ENCODE results near the gene ASCC3. TPM values are rescaled to one million over a fixed set of nuclear protein-coding genes. Genes with fewer than 3 reads are reported as not detected.
A peak's percentile ranks its signal among the peaks of the same experiment; 100 is the strongest.

ASCC3 gene
- polyA plus RNA-seq, 3 donors from 2014 or later = 9.3 to 30.9 (median 17.7) TPM

DNA sequence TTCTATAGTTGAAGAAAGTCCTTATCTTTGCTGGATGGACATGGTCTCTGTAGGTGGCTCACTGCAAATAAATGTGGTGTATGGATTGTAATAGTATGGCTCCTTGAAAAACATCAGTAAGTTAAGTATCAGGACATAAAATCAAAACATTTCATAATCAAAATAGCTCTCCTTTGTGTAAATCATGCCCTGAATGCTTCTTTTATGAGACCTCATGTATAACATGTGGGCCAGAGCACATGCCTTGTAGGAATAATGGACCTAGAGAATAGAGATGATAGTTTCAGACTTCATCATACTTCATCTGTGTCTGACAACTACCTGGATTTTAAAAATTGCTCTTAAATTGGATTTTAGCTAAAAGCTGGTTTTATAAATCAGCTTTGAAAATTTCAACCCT is 159.9 kb downstream of the ASCC3 start:
- peaks cover 4 to 16% (median 9%) of the 10 kb centered on the region in 3 donors for H3K36me3 Mint-ChIP-seq
- H3K4me3 Mint-ChIP-seq = no peak overlapping the region
- no peaks in the 10 kb centered on the region for H3K27me3 Mint-ChIP-seq (ENCODE audit: low read depth in 3 of 3)
- peak overlapping the region in 1 of 6 donors; percentile 17 for H3K27ac Mint-ChIP-seq
- H3K9me3 Mint-ChIP-seq = no peaks in the 10 kb centered on the region
- H3K4me1 Mint-ChIP-seq = peaks cover 6 to 16% of the 10 kb centered on the region in 2 donors
- DNase-seq = no peak

GRCh38 chr6:100719883-100720682 is 161.0 kb downstream of the ASCC3 start:
- Mint-ChIP-seq H3K27me3 (ENCODE audit: low read depth in 3 of 3) (no peaks in the 10 kb centered on the region), H3K36me3 (peaks cover 4 to 16% (median 9%) of the 10 kb centered on the region in 3 donors), H3K4me1 (peaks cover 6 to 16% of the 10 kb centered on the region in 2 donors), H3K27ac (peak overlapping the region in 5 of 6 donors; percentile 4 to 77 (median 39)), H3K9me3 (no peaks in the 10 kb centered on the region), H3K4me3 (peak overlapping the region in 4 of 5 donors; percentile 55 to 80 (median 60))
- DNase-seq = peak in 1 of 3 donors; percentile 12

GRCh38 chr6:100712997-100713396 is 168.1 kb downstream of the ASCC3 start:
- no peak for DNase-seq
- Mint-ChIP-seq H3K4me3 (no peak overlapping the region), H3K4me1 (no peaks in the 10 kb centered on the region), H3K9me3 (no peaks in the 10 kb centered on the region), H3K27ac (no peak overlapping the region), H3K36me3 (peaks cover 4 to 17% (median 6%) of the 10 kb centered on the region in 3 donors), H3K27me3 (ENCODE audit: low read depth in 3 of 3) (peaks cover 0 to 3% (median 0%) of the 10 kb centered on the region in 3 donors)

GRCh38 chr6:100706491-100706890 is 174.6 kb downstream of the ASCC3 start:
- peaks cover 0 to 4% (median 0%) of the 10 kb centered on the region in 3 donors for H3K27me3 Mint-ChIP-seq (ENCODE audit: low read depth in 3 of 3)
- no peaks in the 10 kb centered on the region for H3K9me3 Mint-ChIP-seq
- H3K4me1 Mint-ChIP-seq = no peaks in the 10 kb centered on the region
- no peak overlapping the region for H3K27ac Mint-ChIP-seq
- no peak overlapping the region for H3K4me3 Mint-ChIP-seq
- H3K36me3 Mint-ChIP-seq = peaks cover 10 to 11% (median 10%) of the 10 kb centered on the region in 3 donors
- no peak for DNase-seq

- no peak for DNase-seq
- Mint-ChIP-seq H3K27me3 (ENCODE audit: low read depth in 3 of 3) (peaks cover 0 to 3% (median 0%) of the 10 kb centered on the region in 3 donors), H3K27ac (no peak overlapping the region), H3K4me3 (no peak overlapping the region), H3K9me3 (no peaks in the 10 kb centered on the region), H3K4me1 (no peaks in the 10 kb centered on the region), H3K36me3 (peaks cover 14 to 15% (median 14%) of the 10 kb centered on the region in 3 donors)
Observed at GRCh38 chr6:100704961-100705360, 176.2 kb downstream of the ASCC3 start.

GRCh38 chr6:100701728-100702127 is 179.4 kb downstream of the ASCC3 start:
- Mint-ChIP-seq H3K9me3 (peaks cover 0 to 5% (median 0%) of the 10 kb centered on the region in 6 donors), H3K4me1 (no peaks in the 10 kb centered on the region), H3K27ac (no peak overlapping the region), H3K27me3 (ENCODE audit: low read depth in 3 of 3) (peaks cover 0 to 1% (median 0%) of the 10 kb centered on the region in 3 donors), H3K4me3 (no peak overlapping the region), H3K36me3 (peaks cover 23 to 27% (median 23%) of the 10 kb centered on the region in 3 donors)
- no peak for DNase-seq

DNA sequence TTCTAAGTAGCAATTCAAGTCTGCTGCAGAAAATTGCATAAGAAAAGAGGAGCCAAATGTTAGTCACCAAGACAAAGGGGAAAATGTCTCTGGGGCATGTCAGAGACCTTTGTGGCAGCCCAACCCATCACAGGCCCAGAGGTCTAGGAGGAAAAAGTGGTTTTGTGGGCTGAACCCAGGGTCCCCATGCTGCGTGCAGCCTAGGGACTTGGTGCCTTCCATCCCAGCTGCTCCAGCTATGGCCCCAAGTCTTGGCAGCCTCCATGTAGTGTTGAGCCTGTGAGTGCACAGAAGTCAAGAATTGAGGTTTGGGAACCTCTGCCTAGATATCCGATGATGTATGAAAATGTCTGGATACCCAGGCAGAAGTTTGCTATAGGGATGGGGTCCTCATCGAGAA is 181.1 kb downstream of the ASCC3 start:
- H3K9me3 Mint-ChIP-seq = peaks cover 0 to 5% (median 0%) of the 10 kb centered on the region in 6 donors
- H3K4me1 Mint-ChIP-seq = no peaks in the 10 kb centered on the region
- H3K36me3 Mint-ChIP-seq = peaks cover 23 to 27% (median 23%) of the 10 kb centered on the region in 3 donors
- no peak overlapping the region for H3K27ac Mint-ChIP-seq
- H3K4me3 Mint-ChIP-seq = no peak overlapping the region
- no peak for DNase-seq
- peaks cover 0 to 1% (median 0%) of the 10 kb centered on the region in 3 donors for H3K27me3 Mint-ChIP-seq (ENCODE audit: low read depth in 3 of 3)

GRCh38 chr6:100695445-100695844 is 185.7 kb downstream of the ASCC3 start:
- Mint-ChIP-seq H3K9me3 (peaks cover 0 to 5% (median 0%) of the 10 kb centered on the region in 6 donors), H3K27ac (no peak overlapping the region), H3K4me1 (no peaks in the 10 kb centered on the region), H3K4me3 (no peak overlapping the region), H3K36me3 (peaks cover 9 to 12% (median 9%) of the 10 kb centered on the region in 3 donors), H3K27me3 (ENCODE audit: low read depth in 3 of 3) (no peaks in the 10 kb centered on the region)
- DNase-seq = no peak

DNA sequence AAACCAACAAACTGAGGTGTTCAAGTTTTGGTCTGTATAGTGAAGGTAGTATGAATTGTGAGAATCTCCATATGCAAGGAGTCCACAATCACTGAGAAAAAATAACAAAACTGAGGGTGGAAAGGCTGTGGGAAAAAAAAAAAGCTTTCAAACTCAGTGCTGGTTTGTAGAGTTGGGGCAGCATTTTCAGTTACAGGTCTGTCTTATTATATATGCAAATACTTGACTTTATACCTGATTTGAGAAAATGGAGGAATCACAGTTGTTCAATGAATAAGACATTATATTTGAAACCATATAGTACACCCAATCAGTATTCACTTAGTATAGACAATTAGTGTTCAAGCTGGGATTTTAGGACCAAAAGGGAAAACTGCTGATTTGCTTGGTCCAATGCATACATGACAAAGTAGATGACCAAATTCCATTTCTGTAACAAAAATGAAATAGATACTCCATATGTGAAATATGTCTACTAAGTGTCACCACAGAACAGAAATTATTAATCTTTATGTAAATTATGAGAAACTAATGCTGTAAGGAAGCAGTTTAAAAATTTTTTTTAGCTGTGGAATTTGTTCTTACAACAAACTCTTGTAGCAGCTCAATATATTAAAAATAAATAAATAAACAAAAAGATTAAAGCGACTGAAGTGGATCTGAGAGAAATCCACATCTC is 187.7 kb downstream of the ASCC3 start:
- DNase-seq = no peak
- H3K27me3 Mint-ChIP-seq (ENCODE audit: low read depth in 3 of 3) = no peaks in the 10 kb centered on the region

GRCh38 chr6:100691972-100692371 is 189.2 kb downstream of the ASCC3 start:
- Mint-ChIP-seq H3K9me3 (no peaks in the 10 kb centered on the region), H3K27ac (no peak overlapping the region), H3K36me3 (peaks cover 0 to 5% (median 4%) of the 10 kb centered on the region in 3 donors), H3K4me3 (no peak overlapping the region), H3K27me3 (ENCODE audit: low read depth in 3 of 3) (no peaks in the 10 kb centered on the region), H3K4me1 (no peaks in the 10 kb centered on the region)
- no peak for DNase-seq

More for the DNA sequence above, 187.7 kb downstream of the ASCC3 start:
- H3K4me3 Mint-ChIP-seq = no peak overlapping the region
- H3K4me1 Mint-ChIP-seq = no peaks in the 10 kb centered on the region
- H3K36me3 Mint-ChIP-seq = peaks cover 0 to 4% (median 3%) of the 10 kb centered on the region in 3 donors
- H3K27ac Mint-ChIP-seq = no peak overlapping the region
- H3K9me3 Mint-ChIP-seq = no peaks in the 10 kb centered on the region

- Mint-ChIP-seq H3K4me3 (no peak overlapping the region), H3K27ac (no peak overlapping the region), H3K36me3 (peaks cover 4 to 7% (median 4%) of the 10 kb centered on the region in 3 donors), H3K27me3 (ENCODE audit: low read depth in 3 of 3) (no peaks in the 10 kb centered on the region), H3K9me3 (no peaks in the 10 kb centered on the region), H3K4me1 (no peaks in the 10 kb centered on the region)
- DNase-seq = no peak
Observed at GRCh38 chr6:100686216-100686615, 194.9 kb downstream of the ASCC3 start.

DNA sequence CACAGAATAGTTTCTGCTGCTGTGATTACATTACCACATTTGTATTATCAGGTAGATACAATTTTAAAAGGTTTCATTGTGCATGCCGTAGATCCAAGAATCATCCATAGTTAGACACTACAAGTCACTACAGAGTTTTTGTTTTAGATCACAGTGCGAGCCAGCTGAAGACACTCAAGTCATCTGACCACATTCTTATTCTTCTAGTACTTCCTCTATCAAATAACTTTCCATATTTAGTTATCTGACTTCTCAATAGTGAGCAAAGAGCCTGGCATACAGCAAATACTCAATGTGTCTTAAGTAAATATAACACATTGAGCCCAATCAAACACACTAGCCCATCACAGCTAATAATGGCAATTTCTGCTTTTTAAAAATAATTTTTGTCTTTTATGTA is 195.4 kb downstream of the ASCC3 start:
- H3K4me1 Mint-ChIP-seq = no peaks in the 10 kb centered on the region
- peaks cover 4 to 7% (median 4%) of the 10 kb centered on the region in 3 donors for H3K36me3 Mint-ChIP-seq
- no peak overlapping the region for H3K27ac Mint-ChIP-seq
- no peak overlapping the region for H3K4me3 Mint-ChIP-seq
- H3K27me3 Mint-ChIP-seq (ENCODE audit: low read depth in 3 of 3) = no peaks in the 10 kb centered on the region
- no peaks in the 10 kb centered on the region for H3K9me3 Mint-ChIP-seq
- DNase-seq = no peak

GRCh38 chr6:100680163-100680562 is 201.0 kb downstream of the ASCC3 start:
- DNase-seq = no peak
- Mint-ChIP-seq H3K36me3 (peaks cover 0 to 5% (median 0%) of the 10 kb centered on the region in 3 donors), H3K27ac (no peak overlapping the region), H3K4me1 (no peaks in the 10 kb centered on the region), H3K9me3 (no peaks in the 10 kb centered on the region), H3K27me3 (ENCODE audit: low read depth in 3 of 3) (no peaks in the 10 kb centered on the region), H3K4me3 (no peak overlapping the region)

GRCh38 chr6:100678027-100678426 is 203.1 kb downstream of the ASCC3 start:
- Mint-ChIP-seq H3K4me1 (no peaks in the 10 kb centered on the region), H3K27ac (no peak overlapping the region), H3K27me3 (ENCODE audit: low read depth in 3 of 3) (no peaks in the 10 kb centered on the region), H3K4me3 (no peak overlapping the region), H3K36me3 (peaks cover 0 to 5% (median 0%) of the 10 kb centered on the region in 3 donors), H3K9me3 (no peaks in the 10 kb centered on the region)
- no peak for DNase-seq
